DOHH2 (cell line): ENCODE measurements around the gene ADAR.

ENCODE experiments used
- EZH2phosphoT487 ChIP-seq: fragments of 200-600 bp; sonication (generic); IDR thresholded peaks from 2 replicates; pipeline ENCODE4 v1.6.1; 2017; ENCODE audit warnings: borderline replicate concordance, mild to moderate bottlenecking, antibody characterized with exemption, low read length, moderate library complexity, mixed read lengths
- TF ChIP-seq, protein P1 (sequence below): fragments of 200-600 bp; sonication (generic); IDR thresholded peaks from one replicate; pipeline ENCODE4 v1.5.1; 2014; ENCODE audit warnings: antibody characterized with exemption, mild to moderate bottlenecking, low read depth, low read length; ENCODE audit not compliant: poor library complexity, severe bottlenecking

DNA sequence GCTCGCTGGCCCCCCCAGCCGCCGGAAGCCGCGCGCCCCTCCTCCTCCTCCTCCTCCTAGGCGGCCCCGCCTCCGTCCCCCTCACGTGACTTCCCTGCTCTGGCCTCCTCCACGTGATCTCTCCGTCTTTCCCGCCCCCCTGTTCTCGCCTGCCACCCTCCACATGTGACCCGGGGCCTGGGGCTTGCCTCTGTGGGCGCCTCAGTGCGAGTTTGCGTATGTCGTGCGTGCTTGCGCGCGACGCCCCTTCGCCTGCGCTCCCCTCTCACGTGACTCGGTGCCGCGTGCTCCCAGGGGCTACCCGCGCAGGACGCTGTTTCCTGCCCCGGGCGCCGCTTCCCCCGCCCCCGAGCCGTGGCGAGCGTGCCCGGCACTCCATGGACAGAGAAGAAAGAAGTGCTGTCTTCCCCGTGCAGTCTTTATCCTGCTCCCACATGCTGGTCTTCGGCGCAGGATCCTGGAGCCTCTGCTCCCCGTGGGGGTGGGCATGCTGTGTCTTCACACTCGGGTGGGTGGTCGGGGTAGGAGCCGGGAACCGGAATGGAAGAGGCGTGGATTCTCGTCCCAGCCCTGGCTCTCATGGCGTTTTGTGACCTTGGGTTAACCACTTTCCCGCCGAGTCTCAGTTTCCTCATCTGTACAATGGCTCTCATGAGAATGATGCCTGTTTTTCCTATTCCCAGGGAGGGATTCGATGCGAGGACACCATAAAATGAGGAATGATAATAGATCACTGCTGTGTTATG is 49.1 kb downstream of the ADAR start:
- TF ChIP-seq, protein P1, sequence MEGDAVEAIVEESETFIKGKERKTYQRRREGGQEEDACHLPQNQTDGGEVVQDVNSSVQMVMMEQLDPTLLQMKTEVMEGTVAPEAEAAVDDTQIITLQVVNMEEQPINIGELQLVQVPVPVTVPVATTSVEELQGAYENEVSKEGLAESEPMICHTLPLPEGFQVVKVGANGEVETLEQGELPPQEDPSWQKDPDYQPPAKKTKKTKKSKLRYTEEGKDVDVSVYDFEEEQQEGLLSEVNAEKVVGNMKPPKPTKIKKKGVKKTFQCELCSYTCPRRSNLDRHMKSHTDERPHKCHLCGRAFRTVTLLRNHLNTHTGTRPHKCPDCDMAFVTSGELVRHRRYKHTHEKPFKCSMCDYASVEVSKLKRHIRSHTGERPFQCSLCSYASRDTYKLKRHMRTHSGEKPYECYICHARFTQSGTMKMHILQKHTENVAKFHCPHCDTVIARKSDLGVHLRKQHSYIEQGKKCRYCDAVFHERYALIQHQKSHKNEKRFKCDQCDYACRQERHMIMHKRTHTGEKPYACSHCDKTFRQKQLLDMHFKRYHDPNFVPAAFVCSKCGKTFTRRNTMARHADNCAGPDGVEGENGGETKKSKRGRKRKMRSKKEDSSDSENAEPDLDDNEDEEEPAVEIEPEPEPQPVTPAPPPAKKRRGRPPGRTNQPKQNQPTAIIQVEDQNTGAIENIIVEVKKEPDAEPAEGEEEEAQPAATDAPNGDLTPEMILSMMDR = no peak
- no peak for TF ChIP-seq EZH2phosphoT487
